ENCODE results near the gene TRPC4. TPM values are rescaled to one million over a fixed set of nuclear protein-coding genes. Genes with fewer than 3 reads are reported as not detected.
"Not testable (repeated sequence)": the region's sequence is repeated elsewhere in the genome, so short reads cannot be mapped to it uniquely, and the experiment has no call there.

TRPC4 gene
- total RNA-seq, 1 experiment from 2014 or later, result 19.0 TPM

- no peak overlapping the region for H3K18ac ChIP-seq (ENCODE audit: insufficient read length, low read depth, low read length)
- no peak overlapping the region for H2BK15ac ChIP-seq (ENCODE audit: low read depth, low read length)
- no peaks in the 10 kb centered on the region for H3K27me3 ChIP-seq (ENCODE audit: insufficient read depth, low read length)
- no peak overlapping the region for H4K5ac ChIP-seq (ENCODE audit: insufficient read length, low read depth, low read length)
- no peak for DNase-seq
- no peak overlapping the region for H4K8ac ChIP-seq (replicated peaks; ENCODE audit: insufficient read length, low read depth, low read length)
- no peak overlapping the region for H3K56ac ChIP-seq (ENCODE audit: insufficient read length, low read depth, low read length)
- H3K4me3 Mint-ChIP-seq, result no peak overlapping the region
- no peak overlapping the region for H2AFZ ChIP-seq (ENCODE audit: low read length)
- no peaks in the 10 kb centered on the region for H3K9me3 Mint-ChIP-seq
- no peak overlapping the region for H3K27ac ChIP-seq (ENCODE audit: insufficient read length, low read depth, low read length)
- TF ChIP-seq CTCF (conservative IDR thresholded peaks at IDR 0.05), result no peak
- no peak overlapping the region for H3K14ac ChIP-seq (ENCODE audit: insufficient read depth, low read length)
- no peak overlapping the region for H3K4me2 ChIP-seq (ENCODE audit: insufficient read depth, insufficient read length, low read length)
- H3K79me2 ChIP-seq (ENCODE audit: insufficient read depth, low read length), result no peaks in the 10 kb centered on the region
- no peaks in the 10 kb centered on the region for H3K27me3 Mint-ChIP-seq (ENCODE audit: low read depth)
- no peaks in the 10 kb centered on the region for H3K23me2 ChIP-seq (ENCODE audit: insufficient read length, low read depth, low read length, poor library complexity, severe bottlenecking)
- no peak overlapping the region for H2BK120ac ChIP-seq (ENCODE audit: low read depth, low read length, poor library complexity, severe bottlenecking)
- no CpG with 5 or more reads among the region's 3 CpGs for WGBS (ENCODE audit: extremely low coverage, insufficient read length, low lambda C conversion rate)
- no peak overlapping the region for H3K9ac ChIP-seq (ENCODE audit: extremely low read depth, insufficient read length, low read length)
- no peak overlapping the region for H4K91ac ChIP-seq (ENCODE audit: insufficient read length, low read depth, low read length)
- no peaks in the 10 kb centered on the region for H3K9me3 ChIP-seq (ENCODE audit: control insufficient read depth, low read depth, low read length)
- H3K4me1 Mint-ChIP-seq, result peaks cover 8 to 15% of the 10 kb centered on the region in 2 experiments
- H2AK5ac ChIP-seq (ENCODE audit: insufficient read length, low read length), result no peak overlapping the region
- no peak overlapping the region for H3K27ac Mint-ChIP-seq
- peaks cover 6% of the 10 kb centered on the region; the same call in 1 of the 2 replicates for H3K4me1 ChIP-seq (ENCODE audit: insufficient read depth, low read length)
- H4K20me1 ChIP-seq (ENCODE audit: control insufficient read depth, insufficient read depth, insufficient read length), result no peaks in the 10 kb centered on the region
- H3T11ph ChIP-seq (ENCODE audit: low read length), result no peak overlapping the region
- H3K79me1 ChIP-seq (ENCODE audit: insufficient read depth, low read depth, low read length, poor library complexity, severe bottlenecking), result no peaks in the 10 kb centered on the region
- H3K4ac ChIP-seq (ENCODE audit: low read depth, low read length), result no peak overlapping the region
- no peaks in the 10 kb centered on the region for H3K36me3 Mint-ChIP-seq (ENCODE audit: insufficient read depth in 1 of 3, low read depth in 3 of 3)
- H2BK20ac ChIP-seq (ENCODE audit: low read depth, low read length, poor library complexity, severe bottlenecking), result no peak overlapping the region
- no peak overlapping the region for H2BK5ac ChIP-seq (ENCODE audit: insufficient read length, low read length)
- H2BK12ac ChIP-seq (ENCODE audit: insufficient read length, low read depth, low read length), result no peak overlapping the region
- H3K23ac ChIP-seq (ENCODE audit: insufficient read length, low read depth, low read length), result no peak overlapping the region
These were observed 71.9 kb downstream of the TRPC4 start for GRCh38 chr13:37797631-37798030.

- H3K4me1 ChIP-seq (ENCODE audit: insufficient read depth, low read length); DNase-seq; H3K79me1 ChIP-seq (ENCODE audit: insufficient read depth, low read depth, low read length, poor library complexity, severe bottlenecking); H3K4me3 Mint-ChIP-seq; H2BK15ac ChIP-seq (ENCODE audit: low read depth, low read length); H3K18ac ChIP-seq (ENCODE audit: insufficient read length, low read depth, low read length); H3K14ac ChIP-seq (ENCODE audit: insufficient read depth, low read length); H2AFZ ChIP-seq (ENCODE audit: low read length); H3K9me3 ChIP-seq (ENCODE audit: control insufficient read depth, low read depth, low read length); H3K56ac ChIP-seq (ENCODE audit: insufficient read length, low read depth, low read length); H3K23ac ChIP-seq (ENCODE audit: insufficient read length, low read depth, low read length); H3K27me3 Mint-ChIP-seq (ENCODE audit: low read depth); H3K4ac ChIP-seq (ENCODE audit: low read depth, low read length); H4K20me1 ChIP-seq (ENCODE audit: control insufficient read depth, insufficient read depth, insufficient read length); H2BK20ac ChIP-seq (ENCODE audit: low read depth, low read length, poor library complexity, severe bottlenecking); H3K9ac ChIP-seq (ENCODE audit: extremely low read depth, insufficient read length, low read length); H3K27ac ChIP-seq (ENCODE audit: insufficient read length, low read depth, low read length); H4K5ac ChIP-seq (ENCODE audit: insufficient read length, low read depth, low read length); H3K27ac Mint-ChIP-seq; H3K9me3 Mint-ChIP-seq; H2AK5ac ChIP-seq (ENCODE audit: insufficient read length, low read length); H2BK12ac ChIP-seq (ENCODE audit: insufficient read length, low read depth, low read length); H3T11ph ChIP-seq (ENCODE audit: low read length); H3K4me2 ChIP-seq (ENCODE audit: insufficient read depth, insufficient read length, low read length); H3K27me3 ChIP-seq (ENCODE audit: insufficient read depth, low read length); H3K23me2 ChIP-seq (ENCODE audit: insufficient read length, low read depth, low read length, poor library complexity, severe bottlenecking); H4K91ac ChIP-seq (ENCODE audit: insufficient read length, low read depth, low read length); H3K36me3 Mint-ChIP-seq (ENCODE audit: insufficient read depth in 1 of 3, low read depth in 3 of 3); H4K8ac ChIP-seq (replicated peaks; ENCODE audit: insufficient read length, low read depth, low read length); H2BK5ac ChIP-seq (ENCODE audit: insufficient read length, low read length); H2BK120ac ChIP-seq (ENCODE audit: low read depth, low read length, poor library complexity, severe bottlenecking); H3K79me2 ChIP-seq (ENCODE audit: insufficient read depth, low read length): not testable (repeated sequence)
- no CpG with 5 or more reads among the region's 4 CpGs for WGBS (ENCODE audit: extremely low coverage, insufficient read length, low lambda C conversion rate)
- peaks cover 8 to 15% of the 10 kb centered on the region in 2 experiments for H3K4me1 Mint-ChIP-seq
These were observed 72.8 kb downstream of the TRPC4 start for GRCh38 chr13:37796795-37797194.

Measured in H9 (cell line).